AG04450 (cell line): ENCODE measurements around the gene F2RL1. TPM values are rescaled to one million over a fixed set of nuclear protein-coding genes. Genes with fewer than 3 reads are reported as not detected.
"Not testable (repeated sequence)": the region's sequence is repeated elsewhere in the genome, so short reads cannot be mapped to it uniquely, and the experiment has no call there.

Source experiments
- CTCF ChIA-PET: fragments of 300-600, 350-600 bp; formaldehyde crosslinking; extraction: SDS; loops from one replicate; lab custom pipeline; 2022; ENCODE audit warnings: antibody characterized with exemption, inconsistent platforms; lab: Charles Lee
- POLR2A ChIA-PET: fragments of 350-600 bp; formaldehyde crosslinking; extraction: SDS; loops from one replicate; lab custom pipeline; 2021; ENCODE audit warnings: antibody characterized with exemption, inconsistent platforms; lab: Yijun Ruan, JAX
- DNase-seq: peaks from one replicate; pipeline ENCODE4 v3.0.0-alpha.2; 2011; ENCODE audit warnings: low read depth, low spot score
- H3K27ac ChIP-seq: one replicate; pipeline ENCODE4 v1.5.1; 2012; ENCODE audit warnings: low read depth, low read length, control low read depth
- H3K27me3 ChIP-seq: one replicate; pipeline ENCODE4 v1.6.0; 2012; ENCODE audit warnings: low read length; ENCODE audit not compliant: control insufficient read depth, insufficient read depth
- H3K4me3 ChIP-seq: 2 replicates; pipeline ENCODE4 v1.5.1; 2011; ENCODE audit warnings: mild to moderate bottlenecking, low read depth, low read length, control low read depth
- H3K9me3 ChIP-seq: 2 replicates; pipeline ENCODE4 v1.5.1; 2012; ENCODE audit warnings: low read length; ENCODE audit not compliant: control insufficient read depth, insufficient read depth
- polyA plus RNA-seq: library from polyadenylated mRNA; depleted of rRNA; stranded (reverse); fragments of >200 nt; gene quantifications from 2 replicates; pipeline ENCODE4 v1.2.3, GENCODE V29; 2011
- TF ChIP-seq, protein P1 (sequence below): IDR thresholded peaks from 2 replicates; pipeline ENCODE4 v1.5.1; 2011; ENCODE audit warnings: low read depth, low read length, control low read depth, inconsistent platforms

F2RL1 gene
- polyA plus RNA-seq, 1 experiment = 11.0 TPM

DNA sequence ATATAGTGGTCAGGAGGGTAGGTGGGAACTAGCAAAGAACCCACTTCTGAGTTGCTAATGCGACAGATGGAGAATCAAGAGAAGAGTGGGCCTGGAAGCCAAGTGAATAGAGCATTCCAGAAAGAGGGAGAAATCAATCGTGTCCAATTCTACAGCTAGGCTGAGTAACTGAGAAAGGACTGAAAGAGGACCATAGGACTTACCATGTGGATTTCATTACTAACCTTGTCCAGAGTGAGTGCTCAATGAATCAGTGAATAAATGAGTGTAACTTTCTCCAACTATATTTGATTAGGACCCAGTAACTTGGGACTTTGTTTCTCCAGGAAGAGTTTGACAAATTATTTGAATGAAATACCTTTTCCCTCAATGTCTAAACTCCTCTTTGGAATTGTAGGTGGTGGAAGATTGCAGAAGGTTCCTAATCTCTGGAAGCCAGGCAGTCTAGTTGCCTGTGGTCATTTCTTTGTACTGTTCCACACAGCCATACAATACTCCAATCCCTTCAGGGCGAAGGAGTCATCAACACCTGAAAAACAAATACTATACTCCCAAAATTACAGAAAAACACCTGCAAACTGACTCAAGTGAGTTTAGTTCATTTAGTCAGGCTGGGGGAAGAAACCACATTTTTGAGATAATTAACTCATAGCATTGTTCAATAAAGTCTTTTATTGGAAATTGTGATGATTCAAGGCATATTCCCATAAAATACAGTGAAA, 2.6 kb upstream of the F2RL1 start:
- H3K4me3 ChIP-seq = no peak overlapping the region
- no peaks in the 10 kb centered on the region for H3K27me3 ChIP-seq
- ChIA-PET POLR2A (interaction anchor here (0.5 to 0.9 kb wide), 3 partner anchors 9 to 19 kb away, joined by 3 to 4 read pairs (median 3); no protein-coding TSS in a partner anchor), CTCF (interaction anchor here (1.4 to 2.0 kb wide), 2 partner anchors 42 to 216 kb away, joined by 3 to 9 read pairs; no protein-coding TSS in a partner anchor)
- H3K27ac ChIP-seq = no peak overlapping the region
- H3K9me3 ChIP-seq = no peaks in the 10 kb centered on the region; the same call in 1 of the 2 replicates
- DNase-seq = no peak
- TF ChIP-seq, protein P1, sequence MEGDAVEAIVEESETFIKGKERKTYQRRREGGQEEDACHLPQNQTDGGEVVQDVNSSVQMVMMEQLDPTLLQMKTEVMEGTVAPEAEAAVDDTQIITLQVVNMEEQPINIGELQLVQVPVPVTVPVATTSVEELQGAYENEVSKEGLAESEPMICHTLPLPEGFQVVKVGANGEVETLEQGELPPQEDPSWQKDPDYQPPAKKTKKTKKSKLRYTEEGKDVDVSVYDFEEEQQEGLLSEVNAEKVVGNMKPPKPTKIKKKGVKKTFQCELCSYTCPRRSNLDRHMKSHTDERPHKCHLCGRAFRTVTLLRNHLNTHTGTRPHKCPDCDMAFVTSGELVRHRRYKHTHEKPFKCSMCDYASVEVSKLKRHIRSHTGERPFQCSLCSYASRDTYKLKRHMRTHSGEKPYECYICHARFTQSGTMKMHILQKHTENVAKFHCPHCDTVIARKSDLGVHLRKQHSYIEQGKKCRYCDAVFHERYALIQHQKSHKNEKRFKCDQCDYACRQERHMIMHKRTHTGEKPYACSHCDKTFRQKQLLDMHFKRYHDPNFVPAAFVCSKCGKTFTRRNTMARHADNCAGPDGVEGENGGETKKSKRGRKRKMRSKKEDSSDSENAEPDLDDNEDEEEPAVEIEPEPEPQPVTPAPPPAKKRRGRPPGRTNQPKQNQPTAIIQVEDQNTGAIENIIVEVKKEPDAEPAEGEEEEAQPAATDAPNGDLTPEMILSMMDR = no peak

DNA sequence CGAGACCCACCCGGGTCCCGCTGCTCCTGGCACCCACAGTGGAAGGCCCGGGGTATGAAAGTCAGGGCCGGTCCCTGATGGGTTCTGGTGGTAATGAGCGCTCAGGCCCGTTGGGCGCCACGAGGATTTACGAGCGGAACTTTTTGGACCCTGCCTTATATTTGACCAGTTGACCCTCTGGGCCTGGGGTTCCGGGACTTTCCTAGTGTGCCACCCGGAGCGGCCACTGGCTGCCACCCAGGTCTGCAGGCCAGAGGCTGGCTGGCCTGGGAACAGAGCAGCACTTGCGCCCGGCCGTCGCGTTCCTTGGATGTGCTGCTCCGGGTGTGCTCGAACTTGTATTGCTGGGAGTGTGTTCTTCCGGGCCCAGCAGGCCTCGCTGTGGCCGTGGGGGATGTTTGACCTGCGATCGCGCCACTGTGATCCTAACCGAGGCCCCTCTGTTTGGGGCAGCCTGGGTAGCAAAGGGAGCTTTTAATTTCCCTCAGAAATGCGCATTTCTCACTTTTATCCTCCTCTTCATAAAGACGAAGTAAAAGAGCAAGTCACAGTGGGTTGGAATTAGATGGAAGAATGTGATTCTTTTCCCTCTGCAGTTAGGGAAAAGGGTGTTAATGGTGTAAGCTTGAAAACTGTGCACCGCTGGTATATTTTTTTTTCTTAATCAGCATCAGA, 1.2 kb downstream of the F2RL1 start:
- CTCF ChIA-PET = interaction anchor here (0.6 to 1.6 kb wide), 7 partner anchors 10 to 1120 kb away, joined by 3 to 8 read pairs (median 3); no protein-coding TSS in a partner anchor
- POLR2A ChIA-PET = interaction anchor here (0.7 to 1.4 kb wide), 3 partner anchors 42 to 128 kb away, joined by 3 to 6 read pairs (median 3); no protein-coding TSS in a partner anchor
- H3K4me3 ChIP-seq = peak overlapping the region; percentile 84
- DNase-seq = no peak
- no peaks in the 10 kb centered on the region for H3K27me3 ChIP-seq
- H3K9me3 ChIP-seq = no peaks in the 10 kb centered on the region; the same call in 1 of the 2 replicates
- H3K27ac ChIP-seq = no peak overlapping the region
- TF ChIP-seq, protein P1 = no peak

DNA sequence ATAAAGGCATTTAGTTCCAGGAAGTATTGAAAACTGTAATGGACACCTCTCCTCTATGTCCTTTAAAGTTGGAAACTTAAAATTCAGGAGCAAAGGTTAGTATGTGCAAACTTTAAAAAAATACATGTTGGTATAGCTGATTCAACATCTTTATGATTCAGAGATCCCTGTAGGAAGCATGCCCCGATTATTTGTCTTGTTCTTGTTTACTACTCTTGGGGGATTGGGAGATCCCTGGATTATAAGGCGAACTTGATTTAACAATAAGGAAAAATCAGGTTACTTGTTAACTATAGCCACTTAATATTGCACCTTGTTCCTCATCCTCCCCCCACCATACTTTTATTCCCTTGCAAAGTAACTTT, 1.7 kb downstream of the F2RL1 start:
- DNase-seq = no peak
- no peaks in the 10 kb centered on the region for H3K27me3 ChIP-seq
- CTCF ChIA-PET = interaction anchor here (0.6 to 1.6 kb wide), 4 partner anchors 12 to 1120 kb away, joined by 3 to 8 read pairs (median 3); no protein-coding TSS in a partner anchor
- no peak overlapping the region for H3K27ac ChIP-seq
- POLR2A ChIA-PET = no interaction called here
- TF ChIP-seq, protein P1 = no peak
- peak overlapping the region; percentile 84; the same call in 1 of the 2 replicates for H3K4me3 ChIP-seq
- H3K9me3 ChIP-seq = no peaks in the 10 kb centered on the region; the same call in 1 of the 2 replicates

DNA sequence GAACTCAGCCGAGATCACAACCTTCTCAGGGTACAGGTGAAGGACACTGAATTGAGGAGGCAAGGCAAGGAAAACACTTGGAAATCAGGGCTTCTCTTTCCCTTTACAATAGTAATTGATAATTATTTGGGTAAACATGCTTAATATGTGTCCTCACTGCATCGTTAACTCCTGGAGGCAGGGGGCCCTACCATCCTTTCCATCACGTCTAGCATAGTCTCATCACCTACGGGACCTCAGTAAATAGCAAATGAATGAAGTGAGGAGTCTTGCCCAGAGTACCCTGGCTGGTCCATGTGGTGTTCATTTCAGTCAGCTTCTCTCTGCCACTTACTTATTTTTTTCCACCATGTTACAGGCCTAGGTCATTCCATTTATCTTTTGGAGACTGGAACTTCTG, 2.3 kb downstream of the F2RL1 start:
- Histone ChIP-seq H3K27ac (no peak overlapping the region), H3K9me3 (no peaks in the 10 kb centered on the region; the same call in 1 of the 2 replicates), H3K4me3 (no peak overlapping the region), H3K27me3 (no peaks in the 10 kb centered on the region)
- CTCF ChIA-PET = interaction anchor here (0.9 kb wide), 1 partner anchor 47 kb away, joined by 6 read pairs; no protein-coding TSS in a partner anchor
- no peak for DNase-seq
- POLR2A ChIA-PET = no interaction called here
- TF ChIP-seq, protein P1 = no peak

DNA sequence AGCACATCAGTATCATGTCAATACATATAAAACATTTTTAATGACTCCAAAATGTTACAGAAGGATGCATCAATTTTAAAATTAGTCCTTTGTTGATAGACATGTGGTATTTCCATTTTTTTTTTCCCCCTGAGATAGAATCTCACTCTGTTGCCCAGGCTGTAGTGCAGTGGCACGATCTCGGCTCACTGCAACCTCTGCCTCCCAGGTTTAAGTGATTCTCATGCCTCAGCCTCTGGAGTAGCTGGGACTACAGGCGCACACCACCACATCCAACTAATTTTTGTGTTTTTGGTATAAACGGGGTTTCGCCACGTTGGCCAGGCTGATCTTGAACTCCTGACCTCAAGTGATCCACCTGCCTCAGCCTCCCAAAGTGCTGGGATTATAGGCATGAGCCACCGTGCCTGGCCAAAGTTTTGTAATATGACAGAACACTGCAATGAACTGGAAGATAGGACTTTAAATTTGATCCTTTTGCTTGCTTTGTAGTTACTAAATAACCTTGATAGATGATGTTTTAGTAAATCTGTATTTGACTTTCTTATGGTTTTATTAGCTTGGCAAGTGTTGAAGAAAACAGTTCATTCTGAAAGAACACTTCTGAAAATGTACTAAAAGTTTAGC, 3.4 kb downstream of the F2RL1 start:
- POLR2A ChIA-PET, H3K4me3 ChIP-seq, DNase-seq, H3K27ac ChIP-seq, H3K9me3 ChIP-seq, H3K27me3 ChIP-seq: not testable (repeated sequence)
- CTCF ChIA-PET = interaction anchor here (2.0 kb wide), 1 partner anchor 220 kb away, joined by 4 read pairs; no protein-coding TSS in a partner anchor

DNA sequence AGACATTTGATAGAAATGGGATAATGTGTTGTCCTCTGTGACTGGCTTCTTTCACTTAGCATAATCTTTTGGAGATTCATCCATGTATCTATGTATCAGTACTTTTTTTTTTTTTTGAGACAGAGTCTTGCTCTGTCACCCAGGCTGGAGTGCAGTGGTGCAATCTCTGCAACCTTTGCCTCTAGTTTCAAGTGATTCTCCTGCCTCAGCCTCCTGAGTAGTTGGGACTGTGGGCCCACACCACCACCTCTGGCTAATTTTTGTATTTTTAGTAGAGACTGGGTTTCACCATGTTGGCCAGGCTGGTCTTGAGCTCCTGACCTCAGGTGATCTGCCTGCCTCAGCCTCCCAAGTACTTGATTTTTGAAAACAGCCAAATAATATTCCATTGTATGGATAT, 7.6 kb downstream of the F2RL1 start:
- POLR2A ChIA-PET, H3K4me3 ChIP-seq, H3K27ac ChIP-seq, H3K9me3 ChIP-seq, H3K27me3 ChIP-seq, DNase-seq: not testable (repeated sequence)
- CTCF ChIA-PET = interaction anchor here (0.7 to 1.8 kb wide), 2 partner anchors 19 to 52 kb away, joined by 3 to 6 read pairs; no protein-coding TSS in a partner anchor
